NCI-H2029 (cell line): Measurements from ENCODE around the gene PPP2R3A.

Experiments
- DNase-seq: peaks from one replicate; lab custom pipeline; 2025; lab: John Stamatoyannopoulos, UW

The PPP2R3A gene

DNA sequence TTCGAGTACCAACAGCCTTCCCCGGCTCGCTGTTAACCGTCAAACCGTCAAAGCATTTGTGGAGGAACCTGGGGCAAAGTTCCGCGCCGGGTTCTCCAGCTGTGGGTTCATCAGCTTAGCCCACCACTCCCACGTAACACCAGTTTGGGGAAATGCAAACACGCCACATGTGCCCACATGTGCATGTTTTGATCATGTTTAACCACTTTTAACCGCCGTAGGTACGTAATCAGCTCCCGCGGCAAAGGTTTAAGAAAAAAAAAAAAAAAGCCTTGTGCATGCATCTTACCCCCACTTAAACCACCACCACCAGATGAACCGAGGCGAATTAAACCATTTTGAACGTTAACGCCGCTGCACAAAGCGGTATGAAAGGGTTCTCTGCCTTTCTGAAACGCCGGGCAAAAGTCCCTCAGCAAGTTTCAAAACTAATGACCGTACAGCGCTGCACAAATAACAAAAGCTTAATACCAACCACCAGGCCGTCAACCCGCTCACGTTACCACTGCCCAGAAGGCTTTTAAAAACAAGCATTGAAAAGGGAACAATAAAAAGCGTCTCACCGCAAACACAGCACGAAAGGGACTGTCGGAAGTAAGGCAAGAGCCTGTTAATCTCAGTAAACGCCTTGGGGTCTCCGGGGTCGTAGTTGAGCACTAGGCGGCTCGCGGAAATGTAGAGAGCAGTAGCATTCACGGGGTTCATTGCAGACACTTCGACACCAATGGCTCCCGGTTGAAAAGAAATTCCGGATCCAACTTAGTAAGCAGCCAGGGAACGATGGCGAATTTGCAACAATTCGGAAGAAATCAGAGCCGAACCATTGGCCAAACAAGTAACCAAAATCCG, 229.1 kb downstream of the PPP2R3A start:
- no peak for DNase-seq

- DNase-seq: peak; percentile 36
Observed at GRCh38 chr3:136195258-136196063, 229.9 kb downstream of the PPP2R3A start.

- no peak for DNase-seq
Observed at GRCh38 chr3:136196064-136196400, 230.5 kb downstream of the PPP2R3A start, which contains the start of gene MSL2. TSS of gene MSL2 (minus strand) at chr3:136196335. CDS start at chr3:136195113, 1,222 bp downstream.

- peak; percentile 99 for DNase-seq
Observed at GRCh38 chr3:136196401-136197158, 231.1 kb downstream of the PPP2R3A start.

DNA sequence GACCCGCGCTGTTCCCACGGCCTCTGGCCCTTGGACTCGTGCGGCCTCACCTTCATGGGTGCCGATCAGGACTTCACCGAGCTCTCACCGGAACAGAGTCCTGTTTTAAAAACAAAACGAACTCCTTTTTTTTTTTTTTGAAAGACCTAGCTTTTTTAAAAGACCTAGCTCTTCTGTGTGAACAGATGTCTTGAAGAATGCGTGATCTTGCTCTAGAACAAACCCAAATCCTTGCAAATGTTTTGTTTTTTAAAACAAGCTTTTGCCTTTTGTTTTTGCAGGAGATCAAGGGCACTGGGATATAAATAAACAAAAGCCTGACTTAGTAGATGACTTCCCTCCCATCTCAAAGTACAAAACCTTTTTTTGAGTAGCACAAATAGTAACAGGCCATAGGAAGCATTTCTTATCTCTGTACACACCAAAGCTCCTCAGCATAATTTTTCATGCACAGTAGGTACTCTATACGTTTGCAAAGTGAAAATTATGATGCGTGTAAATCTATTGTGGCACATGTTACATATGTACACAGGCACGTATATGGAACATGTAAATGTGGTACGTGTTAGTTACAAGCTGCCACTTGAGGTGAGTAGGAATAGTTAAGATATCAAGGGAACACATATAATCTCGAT, 231.7 kb downstream of the PPP2R3A start:
- DNase-seq: no peak
